ENCODE results near the gene TTLL9.

TTLL9 gene

DNA sequence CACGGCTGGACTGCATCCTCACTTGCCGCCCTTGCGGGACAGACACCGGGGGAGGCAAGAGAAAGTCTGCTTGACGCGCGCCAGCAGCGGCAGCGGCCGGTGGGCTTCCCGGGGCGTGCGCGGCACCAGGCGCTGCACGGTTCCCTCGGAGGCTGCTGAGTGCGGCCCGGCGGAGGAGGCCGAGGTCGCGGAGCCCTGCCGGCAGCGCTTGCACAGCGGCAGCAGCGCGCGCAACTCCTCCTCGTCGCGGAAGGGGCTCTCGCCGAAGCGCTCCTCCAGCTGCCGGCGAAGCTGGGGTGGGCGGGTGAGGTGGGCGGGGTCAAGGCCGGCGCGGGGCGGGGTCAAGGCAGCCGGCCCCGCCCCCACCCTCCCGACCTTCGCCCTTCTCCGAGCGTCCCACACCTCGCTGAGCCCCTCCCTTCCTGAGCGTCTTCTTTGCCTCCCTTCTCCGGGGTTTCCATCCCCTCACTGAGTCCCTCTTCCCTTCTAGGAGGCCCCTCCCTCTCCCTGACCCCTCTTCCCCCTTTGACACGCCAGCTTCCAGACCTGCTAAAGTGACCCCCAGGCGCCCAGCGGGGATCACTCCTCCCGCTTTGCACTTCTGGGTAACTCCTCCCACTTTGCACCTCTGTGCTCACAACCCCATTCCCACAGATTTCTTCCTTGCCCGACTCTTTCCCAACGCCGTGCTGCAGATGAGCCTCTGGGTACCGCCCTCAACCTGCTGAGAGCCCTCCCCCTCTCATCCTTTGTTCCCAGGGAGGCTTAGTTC lies 8.9 kb upstream of the TTLL9 start:
- Histone ChIP-seq H3K9me3 (ENCODE audit: insufficient read depth, low read depth, low read length) (no peaks in the 10 kb centered on the region), H3K27me3 (ENCODE audit: insufficient read depth, low read length) (peaks cover 24% of the 10 kb centered on the region), H3K9ac (ENCODE audit: low read depth, low read length) (peak overlapping the region; percentile 70; the same call in 1 of the 2 replicates), H3K27ac (ENCODE audit: low read length) (peak overlapping the region; percentile 54), H3K4me3 (ENCODE audit: low read length) (peak overlapping the region; percentile 80), H3K36me3 (ENCODE audit: insufficient read depth, low read depth, low read length) (no peaks in the 10 kb centered on the region), H3K4me1 (ENCODE audit: insufficient read depth, low read length) (peaks cover 3% of the 10 kb centered on the region; the same call in 1 of the 2 replicates)

DNA sequence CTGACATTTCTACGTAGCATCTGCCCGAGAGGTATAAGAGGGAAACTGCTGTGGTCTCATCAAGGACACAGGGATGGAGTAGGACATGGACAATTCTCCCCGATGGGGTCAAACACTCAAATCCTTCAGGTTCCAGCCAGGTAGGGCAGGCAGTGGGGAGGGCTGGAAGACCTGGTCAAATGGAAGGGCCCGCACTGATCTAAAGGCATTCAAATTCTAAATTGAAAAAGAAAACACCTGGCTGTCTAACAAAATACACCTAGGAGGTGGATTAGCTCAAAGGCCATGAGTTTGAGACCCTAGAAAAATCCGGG lies 8.3 kb upstream of the TTLL9 start:
- Histone ChIP-seq H3K9me3 (ENCODE audit: insufficient read depth, low read depth, low read length) (no peaks in the 10 kb centered on the region), H3K4me3 (ENCODE audit: low read length) (peak overlapping the region; percentile 80), H3K36me3 (ENCODE audit: insufficient read depth, low read depth, low read length) (no peaks in the 10 kb centered on the region), H3K9ac (ENCODE audit: low read depth, low read length) (peak overlapping the region; percentile 68; the same call in 1 of the 2 replicates), H3K27me3 (ENCODE audit: insufficient read depth, low read length) (peaks cover 24% of the 10 kb centered on the region), H3K27ac (ENCODE audit: low read length) (peak overlapping the region; percentile 54), H3K4me1 (ENCODE audit: insufficient read depth, low read length) (peaks cover 3% of the 10 kb centered on the region; the same call in 1 of the 2 replicates)

DNA sequence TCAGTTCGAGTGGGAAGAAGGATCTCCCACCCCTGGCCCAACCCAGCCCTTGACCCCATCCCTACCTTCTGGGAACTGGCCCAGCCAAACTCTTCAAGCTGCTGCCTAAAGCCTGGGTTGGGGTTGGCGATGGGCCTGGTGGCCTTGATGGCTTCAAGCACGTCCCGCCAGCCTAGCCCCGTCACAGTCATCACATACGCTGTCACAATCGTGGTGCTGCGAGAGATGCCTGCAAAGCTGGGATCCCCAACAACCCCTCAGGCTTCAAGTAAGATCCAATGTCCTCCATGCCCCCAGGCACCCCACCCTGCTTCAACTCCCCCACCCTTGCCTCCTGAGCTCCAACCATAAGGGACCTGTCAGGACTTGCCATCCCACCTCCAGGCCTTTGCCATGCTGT lies 7.9 kb upstream of the TTLL9 start:
- peak overlapping the region; percentile 80 for H3K4me3 ChIP-seq (ENCODE audit: low read length)
- peak overlapping the region; percentile 68; the same call in 1 of the 2 replicates for H3K9ac ChIP-seq (ENCODE audit: low read depth, low read length)
- H3K36me3 ChIP-seq (ENCODE audit: insufficient read depth, low read depth, low read length) = no peaks in the 10 kb centered on the region
- peaks cover 3% of the 10 kb centered on the region; the same call in 1 of the 2 replicates for H3K4me1 ChIP-seq (ENCODE audit: insufficient read depth, low read length)
- H3K9me3 ChIP-seq (ENCODE audit: insufficient read depth, low read depth, low read length) = no peaks in the 10 kb centered on the region
- no peak overlapping the region for H3K27ac ChIP-seq (ENCODE audit: low read length)
- peaks cover 23% of the 10 kb centered on the region for H3K27me3 ChIP-seq (ENCODE audit: insufficient read depth, low read length)

DNA sequence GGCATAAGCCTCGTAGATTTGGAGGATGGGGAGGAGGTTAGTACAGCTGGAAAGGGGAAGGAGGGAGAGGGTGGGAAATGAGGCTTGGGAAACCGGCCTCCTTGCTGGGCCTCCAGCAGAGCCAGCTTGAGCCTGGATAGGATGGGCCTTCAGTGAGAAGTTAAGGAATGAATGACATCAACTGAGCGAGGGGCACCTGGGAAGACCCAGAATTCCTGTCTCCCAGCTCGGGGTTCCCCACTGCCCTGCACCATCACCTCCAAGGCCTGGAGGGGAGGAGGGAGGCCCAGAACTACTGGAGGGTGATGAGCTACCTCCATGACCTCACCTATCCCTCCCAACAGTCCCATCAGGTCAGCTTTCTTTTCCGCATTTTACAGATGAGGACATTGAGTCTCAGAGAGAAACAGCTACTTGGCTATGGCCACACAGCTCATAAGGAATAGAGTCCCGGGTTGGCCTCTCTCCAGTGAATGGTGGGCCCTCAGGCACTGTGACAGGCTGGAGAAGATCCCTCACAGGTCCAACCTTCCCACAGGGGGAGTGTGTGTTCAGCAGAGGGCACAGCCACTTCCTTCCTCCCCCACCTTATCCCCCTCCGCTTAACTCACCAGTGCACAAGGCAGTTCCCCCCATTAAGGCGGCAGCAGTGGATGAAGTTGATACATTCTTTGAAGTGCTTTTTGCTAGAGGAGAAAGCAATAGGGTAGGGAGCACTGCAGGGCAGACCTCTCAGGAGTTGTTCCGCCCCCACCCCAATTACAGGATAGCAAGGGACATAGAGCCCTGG lies 6.9 kb upstream of the TTLL9 start:
- Histone ChIP-seq H3K27me3 (ENCODE audit: insufficient read depth, low read length) (peaks cover 24% of the 10 kb centered on the region), H3K4me1 (ENCODE audit: insufficient read depth, low read length) (peaks cover 3% of the 10 kb centered on the region; the same call in 1 of the 2 replicates), H3K9me3 (ENCODE audit: insufficient read depth, low read depth, low read length) (no peaks in the 10 kb centered on the region), H3K9ac (ENCODE audit: low read depth, low read length) (no peak overlapping the region), H3K27ac (ENCODE audit: low read length) (no peak overlapping the region), H3K36me3 (ENCODE audit: insufficient read depth, low read depth, low read length) (no peaks in the 10 kb centered on the region), H3K4me3 (ENCODE audit: low read length) (no peak overlapping the region)

DNA sequence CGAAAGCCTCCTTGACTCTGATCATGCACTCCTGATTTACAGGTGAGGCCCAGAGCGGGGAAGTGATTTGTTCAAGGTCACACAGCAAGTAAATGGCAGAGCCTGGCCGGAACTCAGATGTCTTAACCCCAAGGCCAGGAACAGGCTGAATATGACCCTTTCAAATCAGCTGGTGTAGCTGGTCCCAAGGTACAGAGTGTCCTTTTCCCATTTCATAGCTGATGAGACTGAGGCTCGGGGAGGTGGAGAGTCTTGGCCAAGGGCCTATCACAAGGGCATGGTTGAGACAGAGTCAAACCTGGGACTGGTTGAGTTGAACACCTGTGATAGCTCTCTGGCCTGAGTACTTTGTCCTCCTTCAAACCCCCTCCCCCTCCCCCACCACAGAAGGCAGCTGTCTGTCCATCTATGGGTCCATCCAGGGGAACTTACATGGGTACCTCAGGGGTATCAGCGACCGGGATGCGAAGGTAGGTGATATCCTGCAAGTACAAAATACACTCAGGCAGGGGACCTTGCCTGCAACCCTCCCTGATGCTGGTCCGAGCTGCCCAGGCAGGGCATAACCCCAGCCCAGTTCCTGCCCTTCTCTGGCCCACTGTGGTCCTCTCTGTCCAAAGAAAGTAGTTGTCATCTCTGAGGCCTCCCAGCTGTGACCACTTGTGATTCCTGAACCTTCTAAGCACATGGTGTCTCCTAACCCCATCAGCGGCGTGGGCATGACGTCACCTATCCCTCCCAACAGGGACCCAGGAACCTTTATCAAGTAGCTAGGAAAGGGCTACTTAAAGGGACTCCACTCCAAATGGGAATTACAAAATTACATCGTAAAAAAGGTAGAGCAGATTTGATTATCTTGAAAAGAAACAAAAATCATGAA lies 5.7 kb upstream of the TTLL9 start:
- no peak overlapping the region for H3K9ac ChIP-seq (ENCODE audit: low read depth, low read length)
- peaks cover 3% of the 10 kb centered on the region; the same call in 1 of the 2 replicates for H3K4me1 ChIP-seq (ENCODE audit: insufficient read depth, low read length)
- H3K27ac ChIP-seq (ENCODE audit: low read length) = no peak overlapping the region
- no peaks in the 10 kb centered on the region for H3K9me3 ChIP-seq (ENCODE audit: insufficient read depth, low read depth, low read length)
- no peak overlapping the region for H3K4me3 ChIP-seq (ENCODE audit: low read length)
- H3K27me3 ChIP-seq (ENCODE audit: insufficient read depth, low read length) = peaks cover 30% of the 10 kb centered on the region
- H3K36me3 ChIP-seq (ENCODE audit: insufficient read depth, low read depth, low read length) = no peaks in the 10 kb centered on the region

DNA sequence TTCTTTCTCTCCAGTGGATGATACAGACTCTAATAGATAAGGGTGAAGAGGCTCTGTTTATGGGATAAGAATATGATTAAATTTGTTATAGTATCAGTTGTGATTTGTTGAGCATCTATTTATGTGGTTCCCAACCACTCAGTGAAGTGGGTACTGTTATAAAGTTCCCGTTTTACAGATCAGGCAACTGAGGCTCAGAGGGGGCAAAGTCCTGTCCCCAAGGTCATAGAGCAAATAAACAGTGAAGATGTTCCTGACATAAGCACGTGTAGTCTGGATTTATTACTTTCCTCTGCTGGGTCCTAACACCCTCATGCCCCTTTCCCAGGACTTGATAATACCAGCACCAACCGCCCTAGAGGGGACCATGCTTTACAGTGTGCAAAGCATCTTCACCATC lies 4.2 kb upstream of the TTLL9 start:
- no peaks in the 10 kb centered on the region for H3K36me3 ChIP-seq (ENCODE audit: insufficient read depth, low read depth, low read length)
- H3K4me3 ChIP-seq (ENCODE audit: low read length) = no peak overlapping the region
- H3K9ac ChIP-seq (ENCODE audit: low read depth, low read length) = no peak overlapping the region
- peaks cover 31% of the 10 kb centered on the region for H3K27me3 ChIP-seq (ENCODE audit: insufficient read depth, low read length)
- no peaks in the 10 kb centered on the region for H3K9me3 ChIP-seq (ENCODE audit: insufficient read depth, low read depth, low read length)
- peaks cover 3% of the 10 kb centered on the region; the same call in 1 of the 2 replicates for H3K4me1 ChIP-seq (ENCODE audit: insufficient read depth, low read length)
- no peak overlapping the region for H3K27ac ChIP-seq (ENCODE audit: low read length)

DNA sequence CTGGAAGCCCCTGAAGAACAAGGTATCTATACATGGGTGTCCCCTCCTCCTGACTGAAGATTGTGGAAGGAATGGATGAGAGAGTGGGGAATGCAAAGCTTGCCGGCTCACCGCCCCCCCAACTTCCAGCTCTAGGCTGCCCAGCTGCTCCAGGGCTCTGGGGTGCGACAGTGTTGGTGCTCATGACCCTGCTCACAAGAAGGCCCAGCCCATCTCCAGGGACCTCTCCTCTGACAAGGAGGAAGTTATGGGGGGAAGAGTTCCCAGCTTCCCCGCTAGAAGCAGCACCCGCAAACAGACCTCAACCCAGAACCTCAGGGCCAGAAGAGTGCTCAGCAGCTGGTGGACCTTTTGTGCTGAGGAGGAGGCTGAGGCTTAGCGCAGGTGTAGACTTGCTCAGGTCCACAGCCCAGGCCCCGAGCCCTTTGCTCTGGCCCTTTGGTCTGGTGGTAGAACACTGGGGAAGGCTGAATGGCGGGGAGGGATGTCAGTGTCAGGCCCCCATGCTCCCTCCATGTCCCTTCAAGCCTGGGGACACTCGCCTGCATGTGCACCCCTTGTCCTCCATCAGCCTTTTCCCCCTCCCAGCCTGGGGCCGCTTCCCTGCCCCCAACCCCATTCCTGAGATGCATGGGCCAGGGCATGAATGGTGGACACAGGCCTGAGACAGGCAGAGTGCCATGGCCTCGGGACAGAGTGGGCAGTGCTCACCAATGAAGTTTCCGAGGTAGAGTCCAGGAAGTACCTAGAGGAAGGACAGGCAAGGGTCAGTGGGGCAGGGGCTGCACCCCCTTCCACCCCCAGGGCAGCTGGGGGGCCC lies 1.4 kb upstream of the TTLL9 start:
- Histone ChIP-seq H3K36me3 (ENCODE audit: insufficient read depth, low read depth, low read length) (no peaks in the 10 kb centered on the region), H3K4me3 (ENCODE audit: low read length) (no peak overlapping the region), H3K4me1 (ENCODE audit: insufficient read depth, low read length) (no peaks in the 10 kb centered on the region), H3K27me3 (ENCODE audit: insufficient read depth, low read length) (peaks cover 45% of the 10 kb centered on the region), H3K9ac (ENCODE audit: low read depth, low read length) (no peak overlapping the region), H3K9me3 (ENCODE audit: insufficient read depth, low read depth, low read length) (no peaks in the 10 kb centered on the region), H3K27ac (ENCODE audit: low read length) (no peak overlapping the region)

DNA sequence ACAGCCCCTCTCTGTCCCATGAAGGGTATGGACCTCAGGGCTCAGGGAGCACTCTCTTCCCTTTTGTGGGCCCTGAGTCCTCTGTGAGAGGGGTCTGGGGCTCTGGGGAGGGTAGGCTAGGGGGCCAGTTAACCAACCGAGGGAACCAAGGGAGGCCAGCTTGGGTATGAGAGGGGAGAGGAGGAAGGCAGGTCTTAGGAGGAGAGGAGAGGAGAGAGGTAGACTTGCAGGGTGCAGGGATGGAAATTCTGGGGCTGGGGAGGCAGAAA lies 827 bp upstream of the TTLL9 start:
- Histone ChIP-seq H3K4me3 (ENCODE audit: low read length) (peak overlapping the region; percentile 63), H3K4me1 (ENCODE audit: insufficient read depth, low read length) (no peaks in the 10 kb centered on the region), H3K27me3 (ENCODE audit: insufficient read depth, low read length) (peaks cover 45% of the 10 kb centered on the region), H3K36me3 (ENCODE audit: insufficient read depth, low read depth, low read length) (no peaks in the 10 kb centered on the region), H3K9ac (ENCODE audit: low read depth, low read length) (peak overlapping the region; percentile 66; the same call in 1 of the 2 replicates), H3K27ac (ENCODE audit: low read length) (no peak overlapping the region), H3K9me3 (ENCODE audit: insufficient read depth, low read depth, low read length) (no peaks in the 10 kb centered on the region)

DNA sequence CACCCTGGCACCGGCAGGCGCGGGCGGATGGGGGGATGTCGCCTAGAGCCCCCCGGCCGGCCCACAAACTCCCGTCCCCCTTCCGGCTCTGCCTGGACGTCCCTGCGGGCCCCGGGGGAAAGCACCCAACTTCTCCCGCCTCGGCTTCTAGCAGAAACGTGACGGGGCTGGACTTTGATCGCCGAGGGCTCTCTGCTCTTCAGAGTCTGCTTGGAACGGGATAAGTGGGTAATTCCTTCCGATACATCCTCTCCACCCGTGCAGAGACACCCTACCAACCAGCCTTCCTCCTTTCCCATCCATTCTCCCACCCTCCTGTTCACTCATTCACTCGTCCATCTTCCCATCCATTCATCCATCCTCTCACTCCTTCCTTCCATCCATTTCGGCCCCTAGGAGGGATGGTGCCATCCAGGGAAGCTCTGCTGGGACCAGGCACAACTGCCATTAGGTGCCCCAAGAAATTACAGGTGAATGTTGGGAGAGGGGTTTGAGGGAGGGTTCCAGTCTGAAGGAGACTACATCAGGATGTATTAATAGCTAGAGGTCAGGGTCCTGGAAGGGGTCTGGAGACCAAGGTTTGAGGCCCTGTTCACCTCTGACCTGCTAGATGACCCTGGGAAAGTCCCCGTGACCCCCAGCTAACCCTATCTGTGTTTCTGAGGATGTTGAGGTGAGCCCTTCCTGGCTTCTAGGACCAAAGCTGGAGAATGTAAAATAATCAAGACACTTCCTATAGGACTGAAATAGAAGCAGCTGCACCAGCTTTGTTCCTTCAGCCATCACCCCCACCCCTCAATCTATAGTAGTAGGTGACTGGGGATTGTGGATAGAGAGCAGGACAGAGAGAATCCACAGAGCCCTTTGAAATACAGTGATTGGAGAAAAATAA lies 538 bp downstream of the TTLL9 start:
- peaks cover 45% of the 10 kb centered on the region for H3K27me3 ChIP-seq (ENCODE audit: insufficient read depth, low read length)
- no peaks in the 10 kb centered on the region for H3K36me3 ChIP-seq (ENCODE audit: insufficient read depth, low read depth, low read length)
- peak overlapping the region; percentile 66; the same call in 1 of the 2 replicates for H3K9ac ChIP-seq (ENCODE audit: low read depth, low read length)
- no peaks in the 10 kb centered on the region for H3K9me3 ChIP-seq (ENCODE audit: insufficient read depth, low read depth, low read length)
- no peak overlapping the region for H3K27ac ChIP-seq (ENCODE audit: low read length)
- H3K4me3 ChIP-seq (ENCODE audit: low read length) = peak overlapping the region; percentile 63
- no peaks in the 10 kb centered on the region for H3K4me1 ChIP-seq (ENCODE audit: insufficient read depth, low read length)

DNA sequence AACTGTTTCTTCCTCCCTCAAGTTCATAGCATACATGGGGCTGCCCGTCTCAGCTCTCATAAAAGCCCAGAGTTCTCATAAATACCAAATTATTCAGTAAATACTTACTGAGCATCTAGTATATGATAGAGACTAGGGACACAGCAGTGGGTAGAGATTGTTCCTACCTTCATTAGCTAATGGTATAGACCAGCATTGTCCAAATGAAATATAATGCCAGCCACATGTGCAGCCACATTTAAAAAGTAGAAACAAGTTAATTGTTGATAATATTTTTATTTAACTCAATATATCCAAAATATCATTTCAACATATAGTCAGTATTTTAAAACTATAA lies 1.2 kb downstream of the TTLL9 start:
- no peaks in the 10 kb centered on the region for H3K36me3 ChIP-seq (ENCODE audit: insufficient read depth, low read depth, low read length)
- H3K4me3 ChIP-seq (ENCODE audit: low read length) = no peak overlapping the region
- H3K27me3 ChIP-seq (ENCODE audit: insufficient read depth, low read length) = peaks cover 45% of the 10 kb centered on the region
- H3K9me3 ChIP-seq (ENCODE audit: insufficient read depth, low read depth, low read length) = no peaks in the 10 kb centered on the region
- H3K4me1 ChIP-seq (ENCODE audit: insufficient read depth, low read length) = no peaks in the 10 kb centered on the region
- no peak overlapping the region for H3K9ac ChIP-seq (ENCODE audit: low read depth, low read length)
- H3K27ac ChIP-seq (ENCODE audit: low read length) = no peak overlapping the region

Data from iPS-20b (cell line).